ENCODE results near the gene LTN1.
"Not testable (repeated sequence)": the region's sequence is repeated elsewhere in the genome, so short reads cannot be mapped to it uniquely, and the experiment has no call there.

LTN1 gene

DNA sequence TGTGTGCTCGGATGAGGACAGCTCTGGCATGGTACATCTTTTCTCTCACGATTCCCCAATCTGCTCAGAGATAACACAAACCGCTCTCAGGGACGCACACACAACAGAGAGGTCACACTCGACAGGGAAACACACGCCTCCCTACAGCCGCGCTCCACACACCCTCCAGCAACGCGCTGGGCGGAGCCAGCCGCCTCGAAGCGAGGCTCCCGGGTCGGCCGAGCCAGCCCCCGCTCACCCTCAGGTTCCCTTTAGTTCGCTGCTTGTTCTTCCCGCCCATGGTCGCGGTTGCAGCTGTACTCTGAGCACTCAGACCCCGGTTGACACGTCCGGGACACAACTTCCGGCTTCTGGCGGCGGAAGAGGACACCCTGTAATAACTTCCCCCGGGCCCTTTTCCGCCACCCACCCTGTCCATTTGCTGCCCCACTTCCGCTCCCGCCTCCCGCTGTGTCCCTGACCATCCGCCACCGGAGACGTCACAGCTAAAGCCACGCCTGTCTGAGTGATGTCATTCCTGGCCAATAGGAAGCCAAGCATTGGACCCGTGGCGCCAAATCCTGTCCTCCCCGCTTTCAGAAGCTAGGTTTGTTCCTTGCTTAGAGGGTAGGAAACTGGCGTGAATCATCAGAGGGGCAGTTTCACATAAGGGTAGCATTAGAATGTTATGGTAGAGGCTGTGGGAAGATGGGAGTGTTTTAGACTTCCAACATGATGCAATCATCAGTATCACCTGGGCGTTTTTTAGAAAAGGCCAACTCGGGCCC is at the start of gene LTN1:
Gene LTN1, minus strand, starts transcription at position 352 of the 767 bp plus-strand sequence. Its CDS starts 72 bp downstream, at position 280.
- DNase-seq: peak; percentile 79 to 100 (median 98)

- no peak for DNase-seq
Observed at GRCh38 chr21:29034678-29035077, 42.0 kb upstream of the LTN1 start.

GRCh38 chr21:29033871-29034270 is 41.2 kb upstream of the LTN1 start:
- DNase-seq: no peak

DNA sequence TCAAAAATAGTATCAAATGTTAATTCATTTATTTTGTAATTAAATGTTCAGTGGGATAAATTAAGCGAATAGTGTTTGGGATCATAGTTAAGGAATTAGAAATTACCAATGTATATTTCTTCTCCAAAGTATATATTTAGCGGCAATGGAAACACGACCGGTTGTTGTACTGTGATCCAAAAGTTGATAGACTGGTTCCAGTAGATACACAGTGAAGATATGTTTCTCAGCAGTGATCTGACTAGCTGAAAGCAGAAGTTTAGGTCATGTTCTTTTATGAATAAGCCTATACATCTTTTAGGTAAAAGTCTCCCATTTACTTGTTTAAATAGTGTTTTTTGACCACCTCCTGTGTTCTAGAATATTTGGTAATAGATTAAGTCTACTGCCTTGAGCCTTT is 40.6 kb upstream of the LTN1 start:
- no peak for DNase-seq

DNA sequence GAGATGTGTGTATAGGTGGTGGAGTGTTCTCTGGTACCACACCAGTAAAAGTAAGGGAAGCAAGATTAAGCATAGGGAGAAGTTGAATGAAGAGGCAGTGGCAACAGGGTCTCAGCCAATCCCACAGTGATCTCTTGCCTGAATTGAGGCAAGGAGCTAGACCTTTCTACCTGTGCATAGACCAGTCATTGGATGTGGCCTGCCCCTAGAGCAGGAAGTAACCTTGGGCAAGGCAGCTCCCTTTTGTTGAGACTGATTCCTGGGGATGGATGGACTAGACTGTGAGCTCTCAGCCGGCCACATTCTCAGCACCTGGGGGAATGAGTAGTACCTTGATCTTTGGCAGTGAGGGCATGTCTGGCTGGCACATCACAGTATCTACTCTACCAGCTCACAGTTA is 38.2 kb upstream of the LTN1 start:
- no peak for DNase-seq

GRCh38 chr21:29029524-29029923 is 36.8 kb upstream of the LTN1 start:
- no peak for DNase-seq

GRCh38 chr21:29025328-29025713 is 32.6 kb upstream of the LTN1 start:
- DNase-seq: no peak

- DNase-seq: peak; percentile 76 to 100 (median 97)
Observed at GRCh38 chr21:29024474-29025327, 32.0 kb upstream of the LTN1 start, which contains the start of gene USP16. USP16 (plus strand) TSS chr21:29024668; CDS start chr21:29027914, 3,246 bp downstream.

DNA sequence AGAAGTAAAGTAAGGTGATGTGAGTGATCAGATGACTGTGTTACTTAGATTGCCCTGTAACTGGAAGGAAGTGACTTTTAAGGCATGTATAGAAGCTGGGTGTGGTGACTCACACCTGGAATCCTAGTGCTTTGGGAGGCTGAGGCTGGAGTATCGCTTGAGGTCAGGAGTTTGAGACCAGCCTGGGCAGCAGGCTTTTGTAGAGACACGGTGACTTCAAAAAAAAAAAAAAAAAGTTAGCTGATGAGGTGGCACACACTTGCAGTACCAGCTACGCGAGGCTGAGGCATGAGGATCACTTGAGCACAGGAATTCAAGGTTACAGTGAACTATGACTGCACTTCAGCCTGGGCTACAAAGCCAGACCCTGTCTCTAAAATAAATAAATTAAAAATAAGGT is 29.5 kb upstream of the LTN1 start:
- DNase-seq: no peak

- no peak for DNase-seq
Observed at GRCh38 chr21:29018540-29018939, 25.9 kb upstream of the LTN1 start.

- no peak for DNase-seq
Observed at GRCh38 chr21:29017639-29018237, 25.1 kb upstream of the LTN1 start.

DNA sequence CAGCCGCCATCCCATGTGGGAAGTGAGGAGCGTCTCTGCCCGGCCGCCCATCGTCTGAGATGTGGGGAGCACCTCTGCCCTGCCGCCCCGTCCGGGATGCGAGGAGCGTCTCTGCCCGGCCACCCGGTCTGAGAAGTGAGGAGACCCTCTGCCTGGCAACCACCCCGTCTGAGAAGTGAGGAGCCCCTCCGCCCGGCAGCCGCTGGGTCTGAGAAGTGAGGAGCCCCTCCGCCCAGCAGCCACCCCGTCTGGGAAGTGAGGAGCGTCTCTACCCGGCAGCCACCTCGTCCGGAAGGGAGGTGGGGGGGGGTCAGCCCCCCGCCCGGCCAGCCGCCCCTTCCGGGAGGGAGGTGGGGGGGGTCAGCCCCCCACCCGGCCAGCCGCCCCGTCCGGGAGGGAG is 18.6 kb upstream of the LTN1 start:
- not testable (repeated sequence) for DNase-seq

DNA sequence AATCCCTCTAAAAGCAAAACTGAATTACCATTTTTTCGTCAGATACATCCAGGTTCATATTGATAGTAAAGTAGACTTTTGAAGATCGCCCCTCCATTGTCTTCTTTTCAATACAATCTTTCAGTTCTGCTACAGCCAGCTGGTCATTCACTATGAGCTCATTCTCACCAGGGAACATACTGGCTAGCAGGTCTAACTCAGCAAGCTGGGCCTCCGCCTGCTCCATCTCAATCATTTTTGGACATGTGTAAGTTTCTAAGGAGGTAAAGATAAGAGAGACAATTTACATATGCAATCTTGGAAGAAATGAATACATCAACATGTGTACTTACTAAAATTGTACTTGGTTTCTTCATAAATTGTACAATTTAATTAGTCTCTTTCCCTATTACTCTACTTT is 15.7 kb upstream of the LTN1 start:
- DNase-seq: no peak

- DNase-seq: no peak
Observed at GRCh38 chr21:29007810-29008209, 15.1 kb upstream of the LTN1 start.

DNA sequence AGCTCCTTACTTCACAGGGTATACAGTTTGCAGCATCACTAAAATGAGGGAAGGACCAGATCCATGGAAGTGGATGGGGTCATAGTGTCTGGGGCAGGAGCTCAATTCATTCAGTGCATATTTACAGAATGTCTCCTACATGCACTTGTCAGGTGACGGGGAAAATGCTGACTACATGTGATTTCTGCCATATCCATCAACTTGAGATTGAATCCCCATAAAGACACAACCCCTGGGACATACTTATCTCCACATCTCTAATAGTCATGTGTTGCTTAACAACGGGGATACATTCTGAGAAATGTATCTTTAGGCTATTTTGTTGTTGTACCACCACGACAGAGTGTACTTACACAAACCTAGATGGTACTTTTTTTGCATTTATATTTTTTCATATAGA is 14.5 kb upstream of the LTN1 start:
- no peak for DNase-seq

DNA sequence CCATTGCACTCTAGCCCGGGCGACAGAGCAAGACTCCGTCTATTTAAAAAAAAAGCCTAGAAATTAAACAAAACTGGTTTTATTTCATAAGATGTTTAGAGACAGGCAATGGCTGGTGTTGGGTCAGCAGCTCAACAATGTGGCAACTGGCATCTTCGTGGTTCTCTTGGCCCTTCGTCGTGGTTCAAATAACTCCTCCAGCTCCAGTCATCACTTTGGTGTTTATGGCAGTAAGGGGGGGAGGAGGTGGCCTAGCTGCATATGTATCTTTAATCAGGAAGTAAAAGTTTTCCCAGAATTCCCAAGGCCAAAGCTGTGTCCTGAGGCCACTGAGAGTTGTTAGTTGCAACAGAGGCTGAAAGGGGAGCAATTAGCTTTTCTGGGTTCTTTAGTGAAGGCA is 13.0 kb upstream of the LTN1 start:
- DNase-seq: no peak

GRCh38 chr21:29002442-29003144 is 9.9 kb upstream of the LTN1 start:
- peak; percentile 44 to 97 (median 92) for DNase-seq

GRCh38 chr21:28993293-28993629 is 584 bp upstream of the LTN1 start:
- no peak for DNase-seq

DNA sequence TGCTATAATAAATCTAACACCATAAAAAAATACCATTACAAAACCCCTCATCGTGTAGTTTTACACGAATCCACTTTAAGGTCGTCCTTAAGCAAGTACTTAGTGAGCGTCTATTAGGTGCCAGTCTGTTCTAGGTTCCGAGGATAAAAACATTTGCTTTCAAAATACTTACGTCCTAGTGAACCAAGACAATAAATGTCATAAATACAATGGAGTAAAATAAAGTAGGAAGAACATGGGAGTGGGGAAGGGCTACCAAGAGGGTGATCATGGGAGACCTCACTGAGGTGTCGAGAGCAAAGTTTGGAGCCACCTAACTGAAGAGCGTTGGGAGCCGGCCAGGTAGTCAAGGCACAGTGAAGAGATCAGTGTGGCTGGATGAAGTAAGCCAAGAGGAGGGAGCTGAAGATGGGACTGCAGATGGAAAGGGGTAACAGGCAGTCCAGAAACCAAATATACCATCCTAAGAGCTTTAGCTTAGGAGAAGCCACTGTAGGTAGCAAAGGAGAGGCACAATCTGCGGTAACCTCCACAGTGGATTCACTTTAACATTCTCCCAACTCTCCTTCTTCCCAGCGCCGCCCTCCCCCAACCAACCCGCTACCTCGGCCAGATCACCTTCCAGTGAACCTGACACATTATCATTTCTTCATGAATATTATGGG is 684 bp downstream of the LTN1 start:
- peak in 2 of 58 donors; percentile 36 to 57 for DNase-seq

- DNase-seq: not testable (repeated sequence)
Observed at GRCh38 chr21:28988146-28988545, 4.5 kb downstream of the LTN1 start.

DNA sequence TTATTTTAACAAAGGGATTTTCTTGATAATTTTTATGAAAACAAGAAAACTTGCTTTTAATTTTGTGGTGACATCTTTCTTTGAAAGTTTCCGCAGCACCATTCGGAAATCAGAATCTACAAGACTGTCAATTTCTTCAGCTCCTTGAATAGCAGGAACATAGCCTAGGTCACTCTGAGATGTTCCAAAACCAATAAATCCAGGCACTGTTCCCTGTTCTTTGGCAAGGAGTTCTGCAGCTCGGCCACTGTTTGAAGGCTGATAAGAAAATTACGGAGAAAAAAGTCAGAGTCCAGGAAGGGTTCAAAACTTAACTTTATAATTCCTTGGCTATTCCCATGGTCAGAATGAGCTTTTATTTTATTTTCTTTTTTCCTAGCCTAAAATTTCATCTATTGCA is 6.0 kb downstream of the LTN1 start:
- no peak for DNase-seq
